GM12878 (cell line): ENCODE data around the gene PTPRD. TPM values are rescaled to one million over a fixed set of nuclear protein-coding genes. Genes with fewer than 3 reads are reported as not detected.

Experiments
- BACH1 ChIP-seq: fragments of 450-650 bp; IDR thresholded peaks from 2 replicates; pipeline ENCODE4 v1.6.1; 2017; ENCODE audit warnings: mild to moderate bottlenecking, borderline replicate concordance
- CEBPZ ChIP-seq: fragments of 150-350 bp; IDR thresholded peaks from 2 replicates; pipeline ENCODE4 v1.6.1; 2016; ENCODE audit warnings: low read depth, low read length
- CHD1 ChIP-seq: IDR thresholded peaks from 2 replicates; pipeline ENCODE4 v1.6.1; 2012; ENCODE audit warnings: low read depth, low read length, improper control_type of control experiment
- PML ChIP-seq: IDR thresholded peaks from 2 replicates; pipeline ENCODE4 v1.6.1; 2012; ENCODE audit warnings: low read length, inconsistent platforms
- PRDM15 ChIP-seq: fragments of 450-650 bp; formaldehyde crosslinking; IDR thresholded peaks from 2 replicates; pipeline ENCODE4 v1.4.0; 2020; ENCODE audit warnings: mild to moderate bottlenecking, moderate library complexity
- polyA plus RNA-seq, 11 experiments: library from polyadenylated mRNA; depleted of rRNA in 4 of 11; unstranded in 6 of 11; stranded (reverse) in 5 of 11; fragments of >200 nt; fragmentation: Nextera tagmentation in 4 of 11; fragmentation: Illumina TruSeq in 1 of 11; extraction: Ambion mirVana in 4 of 11; extraction: Trizol in 1 of 11; gene quantifications; 1 replicate in 1 of 11; 2 replicates in 10 of 11; pipeline versions ENCODE4 v1.2.1 to v1.2.3, GENCODE V29; 2011 to 2016; ENCODE audit warnings: inconsistent platforms in 2 of 11, missing spikeins in 2 of 11, low read depth in 1 of 11
- total RNA-seq, 4 experiments: library from RNA; depleted of rRNA in 3 of 4; stranded (reverse); fragments of >200 nt in 3 of 4; fragmentation: Illumina TruSeq in 1 of 4; extraction: Trizol in 1 of 4; gene quantifications; 2 replicates each; pipeline versions ENCODE4 v1.2.1 to v1.2.3, GENCODE V29; 2013 to 2021
- TF ChIP-seq, protein P1 (sequence below), 3 experiments: IDR thresholded peaks in 2 of 3; conservative IDR thresholded peaks in 1 of 3; 2 replicates each; pipeline ENCODE4 v1.5.1; 2011; ENCODE audit warnings: low read depth in 3 of 3, low read length in 3 of 3, mild to moderate bottlenecking in 3 of 3, control low read depth in 2 of 3, moderate library complexity in 2 of 3, inconsistent platforms in 1 of 3, mixed read lengths in 1 of 3; ENCODE audit not compliant: control insufficient read depth in 2 of 3, insufficient read depth in 1 of 3; ENCODE audit errors: extremely low read depth in 1 of 3
- TF ChIP-seq, protein P2 (sequence below): fragments of 450-650 bp; IDR thresholded peaks from 2 replicates; pipeline ENCODE4 v1.6.1; 2017; ENCODE audit warnings: mild to moderate bottlenecking

PTPRD gene
- total and polyA plus RNA-seq, 10 of the 15 experiments (the other 5 are each of a cell fraction or from before 2014, with no cell fraction given) = under 0.01 to 0.05 (median 0.01) TPM; not detected in 7

- TF ChIP-seq CEBPZ (no peak), CHD1 (no peak), PML (no peak), BACH1 (no peak), PRDM15 (CRISPR knock-in tag) (no peak)
- TF ChIP-seq, protein P1, sequence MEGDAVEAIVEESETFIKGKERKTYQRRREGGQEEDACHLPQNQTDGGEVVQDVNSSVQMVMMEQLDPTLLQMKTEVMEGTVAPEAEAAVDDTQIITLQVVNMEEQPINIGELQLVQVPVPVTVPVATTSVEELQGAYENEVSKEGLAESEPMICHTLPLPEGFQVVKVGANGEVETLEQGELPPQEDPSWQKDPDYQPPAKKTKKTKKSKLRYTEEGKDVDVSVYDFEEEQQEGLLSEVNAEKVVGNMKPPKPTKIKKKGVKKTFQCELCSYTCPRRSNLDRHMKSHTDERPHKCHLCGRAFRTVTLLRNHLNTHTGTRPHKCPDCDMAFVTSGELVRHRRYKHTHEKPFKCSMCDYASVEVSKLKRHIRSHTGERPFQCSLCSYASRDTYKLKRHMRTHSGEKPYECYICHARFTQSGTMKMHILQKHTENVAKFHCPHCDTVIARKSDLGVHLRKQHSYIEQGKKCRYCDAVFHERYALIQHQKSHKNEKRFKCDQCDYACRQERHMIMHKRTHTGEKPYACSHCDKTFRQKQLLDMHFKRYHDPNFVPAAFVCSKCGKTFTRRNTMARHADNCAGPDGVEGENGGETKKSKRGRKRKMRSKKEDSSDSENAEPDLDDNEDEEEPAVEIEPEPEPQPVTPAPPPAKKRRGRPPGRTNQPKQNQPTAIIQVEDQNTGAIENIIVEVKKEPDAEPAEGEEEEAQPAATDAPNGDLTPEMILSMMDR (IDR thresholded peaks at IDR 0.05 in 2 of 3, conservative IDR thresholded peaks at IDR 0.05 in 1 of 3; ENCODE audit: control insufficient read depth in 2 of 3, extremely low read depth in 1 of 3, insufficient read depth in 1 of 3, low read depth in 3 of 3, low read length in 3 of 3) = no peak
- TF ChIP-seq, protein P2, sequence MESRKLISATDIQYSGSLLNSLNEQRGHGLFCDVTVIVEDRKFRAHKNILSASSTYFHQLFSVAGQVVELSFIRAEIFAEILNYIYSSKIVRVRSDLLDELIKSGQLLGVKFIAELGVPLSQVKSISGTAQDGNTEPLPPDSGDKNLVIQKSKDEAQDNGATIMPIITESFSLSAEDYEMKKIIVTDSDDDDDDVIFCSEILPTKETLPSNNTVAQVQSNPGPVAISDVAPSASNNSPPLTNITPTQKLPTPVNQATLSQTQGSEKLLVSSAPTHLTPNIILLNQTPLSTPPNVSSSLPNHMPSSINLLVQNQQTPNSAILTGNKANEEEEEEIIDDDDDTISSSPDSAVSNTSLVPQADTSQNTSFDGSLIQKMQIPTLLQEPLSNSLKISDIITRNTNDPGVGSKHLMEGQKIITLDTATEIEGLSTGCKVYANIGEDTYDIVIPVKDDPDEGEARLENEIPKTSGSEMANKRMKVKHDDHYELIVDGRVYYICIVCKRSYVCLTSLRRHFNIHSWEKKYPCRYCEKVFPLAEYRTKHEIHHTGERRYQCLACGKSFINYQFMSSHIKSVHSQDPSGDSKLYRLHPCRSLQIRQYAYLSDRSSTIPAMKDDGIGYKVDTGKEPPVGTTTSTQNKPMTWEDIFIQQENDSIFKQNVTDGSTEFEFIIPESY = no peak
- TF ChIP-seq, all 136 proteins: peak for 0
These were observed 500.7 kb downstream of the PTPRD start (continued) for GRCh38 chr9:10112070-10112469.
